Transverse colon (tissue), 3 donors: ENCODE measurements around the gene ANKRD66.

Source experiments
- EP300 ChIP-seq: sonication (generic); formaldehyde crosslinking; IDR thresholded peaks from one replicate; pipeline ENCODE4 v1.6.1; 2017; ENCODE audit warnings: antibody characterized with exemption, low read depth
- POLR2A ChIP-seq: fragments of 450-650 bp; IDR thresholded peaks from one replicate; pipeline ENCODE4 v1.6.1; 2016; ENCODE audit warnings: antibody characterized with exemption, mild to moderate bottlenecking, moderate library complexity
- TF ChIP-seq, protein P1 (sequence below), 5 experiments: fragments of 200-600 bp in 3 of 5; fragments of 450-650 bp in 2 of 5; sonication (generic) in 3 of 5; IDR thresholded peaks; 1 replicate in 2 of 5; 2 replicates in 3 of 5; pipeline ENCODE4 v1.5.1; 2016 to 2017; ENCODE audit warnings: antibody characterized with exemption in 5 of 5, inconsistent platforms in 3 of 5, mild to moderate bottlenecking in 2 of 5, moderate library complexity in 1 of 5

DNA sequence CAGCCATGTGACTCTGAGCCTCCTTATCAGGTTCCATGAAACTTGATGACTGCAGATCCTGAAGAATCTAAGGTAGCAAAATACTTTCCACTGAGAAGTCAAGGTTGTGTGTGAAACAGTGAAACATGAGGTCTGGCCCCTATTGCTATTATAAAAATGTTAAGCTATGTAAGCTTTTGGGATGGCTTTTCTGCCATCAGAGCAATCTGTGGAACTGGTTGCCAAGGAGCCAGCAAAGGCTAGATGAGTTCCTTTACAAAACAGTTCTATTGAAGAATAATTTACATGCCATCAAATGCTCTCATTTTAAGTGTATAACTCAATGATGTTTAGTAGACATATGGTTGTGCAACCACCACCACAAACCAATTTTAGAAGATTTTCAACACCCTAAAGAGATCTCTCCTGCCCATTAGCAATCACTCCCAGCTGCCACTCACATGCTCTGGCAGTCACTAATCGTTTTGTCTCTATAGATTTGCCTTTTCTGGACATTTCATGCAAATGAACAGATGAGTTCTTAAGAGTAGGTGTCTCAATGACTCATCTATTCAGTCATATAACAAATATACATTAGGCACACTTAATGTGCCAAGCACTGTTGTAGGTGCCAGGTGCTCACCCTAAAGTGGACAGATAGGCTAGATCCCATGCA is 26.6 kb downstream of the ANKRD66 start:
- TF ChIP-seq, protein P1, sequence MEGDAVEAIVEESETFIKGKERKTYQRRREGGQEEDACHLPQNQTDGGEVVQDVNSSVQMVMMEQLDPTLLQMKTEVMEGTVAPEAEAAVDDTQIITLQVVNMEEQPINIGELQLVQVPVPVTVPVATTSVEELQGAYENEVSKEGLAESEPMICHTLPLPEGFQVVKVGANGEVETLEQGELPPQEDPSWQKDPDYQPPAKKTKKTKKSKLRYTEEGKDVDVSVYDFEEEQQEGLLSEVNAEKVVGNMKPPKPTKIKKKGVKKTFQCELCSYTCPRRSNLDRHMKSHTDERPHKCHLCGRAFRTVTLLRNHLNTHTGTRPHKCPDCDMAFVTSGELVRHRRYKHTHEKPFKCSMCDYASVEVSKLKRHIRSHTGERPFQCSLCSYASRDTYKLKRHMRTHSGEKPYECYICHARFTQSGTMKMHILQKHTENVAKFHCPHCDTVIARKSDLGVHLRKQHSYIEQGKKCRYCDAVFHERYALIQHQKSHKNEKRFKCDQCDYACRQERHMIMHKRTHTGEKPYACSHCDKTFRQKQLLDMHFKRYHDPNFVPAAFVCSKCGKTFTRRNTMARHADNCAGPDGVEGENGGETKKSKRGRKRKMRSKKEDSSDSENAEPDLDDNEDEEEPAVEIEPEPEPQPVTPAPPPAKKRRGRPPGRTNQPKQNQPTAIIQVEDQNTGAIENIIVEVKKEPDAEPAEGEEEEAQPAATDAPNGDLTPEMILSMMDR (IDR thresholded peaks at IDR 0.05), result no peak
- TF ChIP-seq POLR2A (no peak), EP300 (no peak)
